ENCODE measurements around the gene GNAQ.

The GNAQ gene

DNA sequence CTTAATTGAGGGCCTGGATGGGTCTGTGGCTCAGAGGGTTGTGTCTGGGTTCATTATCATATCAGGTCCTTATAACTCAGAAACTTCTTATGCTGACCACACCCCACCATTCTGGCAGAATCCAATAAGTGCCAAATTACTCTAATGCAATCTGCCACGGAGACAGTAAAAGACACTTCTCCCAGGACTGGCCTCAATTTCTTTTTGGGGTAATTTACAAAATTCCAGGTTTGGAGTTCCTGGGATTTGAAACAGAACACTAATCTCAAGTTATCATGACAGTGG is 187.8 kb downstream of the GNAQ start:
- no peak for DNase-seq (ENCODE audit: low read depth in 2 of 2)

DNA sequence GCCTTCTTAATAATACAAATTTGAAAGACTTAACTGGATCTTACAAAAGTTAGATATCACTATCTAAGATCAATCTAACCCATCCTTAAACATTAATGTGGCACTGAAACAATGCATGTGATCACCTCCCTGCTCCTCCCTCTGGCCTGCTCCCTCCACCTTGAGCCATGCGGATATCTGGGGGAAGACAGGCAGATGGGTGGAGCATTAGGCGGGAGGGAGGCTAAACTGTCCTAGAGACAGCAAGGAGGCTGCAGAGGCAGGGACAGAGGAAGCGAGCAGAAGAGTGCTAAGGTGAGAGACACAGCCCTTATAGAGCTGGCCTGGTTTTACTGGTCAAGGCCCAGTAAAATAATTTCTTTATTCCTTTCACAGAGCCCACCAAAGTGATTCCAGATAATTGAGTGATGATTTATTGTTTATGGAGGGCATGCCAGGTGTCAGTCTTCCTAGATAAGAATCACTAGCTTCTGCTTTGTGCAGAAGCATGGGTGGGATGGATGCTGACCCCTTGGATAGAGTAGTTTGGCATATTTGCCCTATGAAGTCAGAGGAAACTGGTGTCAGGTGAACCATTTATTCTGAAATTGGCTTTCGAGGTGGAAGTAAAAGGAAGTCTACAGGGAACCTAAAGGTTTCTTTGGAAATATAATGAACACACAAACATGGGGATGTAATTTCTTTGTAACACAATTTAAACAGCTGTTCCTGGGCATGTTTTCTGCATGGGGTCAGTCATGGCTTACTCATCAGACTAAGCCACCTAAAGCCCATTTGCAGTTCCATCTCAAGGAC is 188.3 kb downstream of the GNAQ start:
- no peak for DNase-seq (ENCODE audit: low read depth in 2 of 2)

DNA sequence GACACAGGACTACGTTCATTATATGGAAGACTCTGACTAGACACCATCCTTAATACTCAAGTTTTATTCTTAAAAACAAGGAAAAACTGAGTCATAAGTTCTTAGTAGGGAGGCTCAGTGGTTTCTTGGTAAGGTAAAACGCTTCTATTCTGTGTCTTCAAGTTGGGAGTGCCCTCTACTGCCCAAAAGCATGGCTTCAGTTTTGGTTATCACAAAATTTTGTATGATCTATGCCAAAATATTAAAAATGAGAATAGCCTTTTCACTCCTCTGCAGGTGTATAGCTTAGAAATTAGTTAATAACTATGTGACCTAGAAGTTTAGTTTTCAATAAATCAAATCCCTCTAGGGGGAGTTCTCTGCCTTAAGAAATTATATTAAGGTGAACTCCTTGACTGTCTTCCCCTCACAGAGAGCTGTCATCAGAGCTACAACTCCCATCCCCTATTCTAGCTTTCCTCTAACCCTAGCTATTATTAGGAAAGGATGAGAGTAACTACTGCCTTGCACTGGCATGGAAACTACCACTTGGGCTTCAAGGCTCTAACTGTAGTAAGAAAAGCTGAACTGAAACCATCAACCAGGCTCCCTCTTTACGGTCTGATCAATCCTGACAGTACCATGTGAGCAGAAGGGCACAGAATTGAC is 189.7 kb downstream of the GNAQ start:
- DNase-seq (ENCODE audit: low read depth in 2 of 2), result no peak

DNA sequence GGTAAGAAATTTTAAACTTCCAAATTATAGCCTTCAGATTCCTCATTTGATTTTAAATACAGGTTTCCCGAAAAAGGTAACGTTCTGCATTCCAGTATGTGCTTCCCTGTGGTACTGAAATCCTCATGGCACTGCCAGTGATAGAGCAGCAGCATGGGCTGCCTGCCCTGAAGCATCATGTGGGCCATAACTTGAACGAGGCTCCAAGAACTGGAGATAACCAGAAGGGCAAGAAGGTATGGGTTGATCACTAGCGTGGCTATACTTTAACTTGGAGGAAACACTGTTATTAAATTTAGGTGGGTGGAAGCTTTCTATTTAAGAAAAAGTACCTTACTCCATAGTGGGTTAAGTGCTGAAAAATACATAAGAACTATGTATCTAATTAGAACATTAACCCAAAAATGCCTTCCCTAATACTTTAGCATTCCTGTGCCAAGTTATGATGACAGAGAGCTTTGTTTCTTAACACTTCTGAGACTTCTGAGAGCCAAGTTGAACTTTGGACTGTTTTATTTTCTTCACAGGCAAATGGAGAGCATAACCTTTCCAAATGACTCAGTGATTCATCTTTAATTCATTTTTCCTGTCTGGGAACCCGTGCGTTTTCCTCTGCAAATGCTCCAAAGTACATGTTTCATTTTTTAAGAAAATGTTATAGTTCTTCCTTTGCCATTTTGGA is 192.0 kb downstream of the GNAQ start:
- peak in 1 of 2 experiments; percentile 48 for DNase-seq (ENCODE audit: low read depth in 2 of 2)

DNA sequence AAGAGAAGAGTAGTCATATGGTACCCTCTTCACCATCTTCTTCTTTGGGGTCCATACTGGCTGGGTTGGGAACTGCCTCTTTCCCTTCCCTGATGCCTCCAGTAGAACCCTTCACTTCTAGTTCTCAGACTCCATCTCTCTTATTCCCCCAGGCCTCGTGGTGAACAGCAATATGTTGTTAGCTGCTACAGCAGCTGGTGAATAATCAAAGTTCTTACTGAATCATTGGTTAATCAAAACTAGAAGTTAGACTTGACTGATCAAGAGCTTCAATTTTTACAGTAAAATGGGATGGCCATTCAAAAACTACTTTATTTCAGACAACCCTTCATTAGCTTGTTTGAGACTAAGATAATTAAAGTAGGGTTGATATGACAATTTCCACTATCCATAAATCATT is 192.6 kb downstream of the GNAQ start:
- DNase-seq (ENCODE audit: low read depth in 2 of 2), result no peak

DNA sequence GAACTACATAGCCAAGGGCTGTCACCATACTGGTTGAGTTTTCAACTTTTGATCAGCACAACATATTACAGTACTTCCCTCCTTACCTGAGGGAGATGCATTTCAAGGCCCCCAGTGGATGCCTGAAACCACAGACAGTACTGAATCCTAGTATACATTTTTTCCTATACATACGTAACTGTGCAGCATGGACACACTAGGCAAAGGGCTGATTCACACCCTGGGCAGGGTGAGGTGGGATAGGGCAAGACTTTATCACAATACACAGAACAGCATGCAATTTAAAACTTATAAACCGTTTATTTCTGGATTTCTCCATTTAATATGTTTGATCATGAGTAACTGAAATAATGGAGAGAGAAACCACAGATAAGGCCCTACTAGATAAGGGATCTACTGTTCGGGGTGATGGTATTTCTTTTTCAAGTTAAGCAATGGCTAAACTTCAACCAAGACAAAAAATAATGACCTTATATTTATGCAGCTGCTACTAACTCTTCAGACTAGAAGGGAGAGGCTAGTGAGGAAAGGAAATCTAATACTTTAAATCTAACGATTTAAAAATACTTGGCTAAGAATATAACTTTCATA is 196.6 kb downstream of the GNAQ start:
- DNase-seq (ENCODE audit: low read depth in 2 of 2), result no peak

DNA sequence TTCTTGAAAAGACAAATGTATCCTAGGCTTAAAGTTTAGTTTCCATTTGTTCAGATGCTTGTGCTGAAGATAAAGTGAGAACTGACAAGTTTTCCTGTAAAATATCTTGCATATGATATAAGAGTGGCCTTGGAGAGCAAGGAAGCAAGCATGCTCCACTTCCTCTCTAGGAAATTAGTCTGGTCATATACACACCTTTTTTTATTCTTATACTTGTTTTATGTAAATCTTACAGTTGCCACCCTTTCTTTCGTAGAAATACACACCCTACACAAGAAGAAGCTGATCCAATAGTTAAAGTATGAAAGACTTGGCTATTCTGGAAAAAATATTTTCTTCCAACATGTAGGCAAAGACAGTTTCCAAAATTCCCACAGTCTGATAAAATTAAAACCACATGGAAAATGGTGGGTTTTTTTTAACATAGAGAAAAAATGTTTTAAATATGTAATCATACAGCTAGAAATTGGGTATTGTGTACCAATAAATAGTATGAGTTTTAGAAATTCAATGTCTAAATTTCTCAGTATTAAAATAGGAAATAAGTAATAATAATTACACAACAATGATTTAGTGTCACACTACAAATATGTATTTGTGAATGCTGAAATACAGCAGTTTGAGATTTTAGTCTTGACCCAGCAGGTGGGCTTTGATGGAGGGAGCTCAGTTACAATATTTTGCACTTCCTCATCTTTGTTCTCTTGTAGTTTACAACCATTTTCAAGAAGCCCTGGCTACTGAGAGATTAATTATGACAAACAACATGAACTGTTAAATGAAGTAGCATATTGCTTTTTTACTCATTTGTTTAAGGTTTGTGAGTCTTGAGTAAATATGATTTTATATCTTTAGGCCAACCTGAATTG is 197.8 kb downstream of the GNAQ start:
- peak in 1 of 2 experiments; percentile 45 for DNase-seq (ENCODE audit: low read depth in 2 of 2)

DNA sequence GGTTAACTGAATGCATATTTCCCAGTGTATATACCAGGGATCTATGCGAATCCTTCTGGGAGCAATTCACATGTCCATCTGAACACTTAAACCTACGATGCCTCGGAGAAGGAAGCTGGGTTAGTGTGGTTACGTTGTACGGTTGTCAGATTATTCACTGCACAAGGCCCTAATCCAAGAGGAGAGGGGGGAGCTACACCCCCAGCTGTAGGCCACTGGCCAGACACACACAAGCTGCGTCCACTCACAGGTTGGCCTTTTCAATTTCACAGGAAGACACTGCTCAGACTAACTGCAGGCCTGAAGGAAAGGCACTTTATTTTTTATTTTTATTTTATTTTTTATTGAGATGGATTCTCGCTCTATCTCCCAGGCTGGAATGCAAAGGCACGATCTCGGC is 199.0 kb downstream of the GNAQ start:
- no peak for DNase-seq (ENCODE audit: low read depth in 2 of 2)

DNA sequence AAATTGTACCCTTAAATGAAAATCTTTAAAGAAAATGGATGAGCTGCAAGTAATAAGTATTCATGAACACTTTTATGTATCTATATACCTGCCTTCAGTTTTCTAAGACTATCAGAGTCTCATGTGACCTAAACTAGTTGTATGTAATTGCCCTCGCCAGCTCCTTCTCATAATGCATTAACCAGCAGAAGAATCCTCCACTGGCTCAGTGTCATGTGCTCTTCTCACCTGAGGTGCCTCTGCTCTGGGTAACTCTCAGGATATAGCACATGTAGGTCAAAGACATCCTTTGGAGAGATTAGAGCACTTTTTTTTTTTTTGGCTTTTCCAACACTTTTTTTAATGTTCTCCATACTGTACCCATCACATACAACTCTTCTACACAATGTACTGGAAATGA is 199.8 kb downstream of the GNAQ start:
- DNase-seq (ENCODE audit: low read depth in 2 of 2), result no peak

DNA sequence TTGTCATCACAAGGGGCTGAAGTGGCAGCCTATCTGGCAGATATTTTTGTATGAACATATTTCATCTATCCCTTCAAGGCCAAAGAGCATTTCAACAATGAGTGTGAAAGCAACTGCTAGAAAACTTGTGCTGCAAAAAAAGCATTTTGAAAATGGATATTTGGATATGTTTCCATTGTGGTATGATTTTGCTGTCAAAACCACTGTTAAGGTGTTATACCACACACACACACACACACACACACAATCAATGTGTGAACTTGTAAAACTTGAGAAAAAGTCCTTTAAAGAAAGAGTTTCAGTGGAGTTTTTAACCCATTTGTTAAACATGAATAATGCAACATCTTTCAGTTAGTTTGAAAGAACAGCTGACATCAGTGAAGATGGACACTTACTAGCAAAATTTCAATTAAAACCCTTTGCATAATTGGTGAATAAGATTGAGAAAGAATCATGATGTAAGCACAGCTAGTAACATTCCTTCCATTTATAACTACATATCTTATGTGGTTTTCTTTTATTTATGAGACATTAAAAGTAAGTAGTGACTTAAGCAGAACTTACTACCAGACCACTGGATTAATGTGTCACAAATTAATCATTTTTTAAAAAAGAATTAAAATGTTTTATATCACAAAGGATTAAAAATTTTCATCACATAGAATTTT is 200.9 kb downstream of the GNAQ start:
- no peak for DNase-seq (ENCODE audit: low read depth in 2 of 2)

DNA sequence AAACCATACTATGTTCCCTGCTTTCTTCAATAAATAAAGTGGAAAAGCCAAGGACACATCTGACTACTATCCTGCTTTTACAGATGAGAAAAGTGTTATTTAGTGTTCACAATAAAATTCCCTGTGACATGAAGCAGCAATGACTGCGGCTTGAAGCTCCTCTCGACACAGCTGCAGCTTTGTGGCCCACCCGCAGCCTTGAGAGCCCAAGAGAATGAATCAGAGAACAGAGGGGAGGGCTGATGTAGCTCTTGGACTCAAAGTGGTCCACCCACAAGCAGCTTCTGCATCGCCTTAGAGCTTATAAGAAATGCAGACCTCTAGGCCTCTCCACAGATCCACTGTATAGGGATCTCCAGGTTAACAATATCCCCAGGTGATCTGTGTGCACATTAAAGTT is 202.2 kb downstream of the GNAQ start:
- no peak for DNase-seq (ENCODE audit: low read depth in 2 of 2)

DNA sequence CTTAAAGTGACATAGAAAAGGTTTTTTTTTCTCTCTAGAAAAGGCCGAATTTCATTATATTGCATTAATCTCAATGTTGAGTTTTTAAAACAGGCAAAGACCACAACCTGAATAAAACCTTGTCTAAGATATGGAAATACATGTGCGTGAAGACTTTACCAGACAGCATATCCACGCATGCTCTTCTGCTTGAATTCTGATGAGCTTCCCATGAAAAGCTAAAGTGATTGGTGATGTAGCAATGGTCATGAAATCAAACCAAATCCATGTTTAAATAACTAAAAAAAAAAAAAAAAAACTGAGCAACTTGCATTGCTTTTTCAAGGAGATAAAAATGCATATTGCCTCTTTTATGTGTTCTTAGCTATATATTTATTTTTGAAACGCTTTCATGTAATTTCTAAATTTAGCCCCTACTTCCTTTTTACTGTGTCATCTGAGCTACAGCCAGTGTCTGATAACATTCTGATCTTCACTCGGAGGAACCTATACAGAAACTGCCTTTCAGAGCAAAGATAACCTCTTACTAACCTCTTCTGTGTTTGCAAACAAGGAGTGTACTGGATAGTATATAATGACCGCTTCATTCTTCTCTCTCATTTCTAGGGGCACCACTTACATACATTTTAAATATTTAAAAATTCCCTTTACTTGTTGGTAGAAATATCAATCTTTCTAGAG is 204.4 kb downstream of the GNAQ start:
- DNase-seq (ENCODE audit: low read depth in 2 of 2), result no peak

DNA sequence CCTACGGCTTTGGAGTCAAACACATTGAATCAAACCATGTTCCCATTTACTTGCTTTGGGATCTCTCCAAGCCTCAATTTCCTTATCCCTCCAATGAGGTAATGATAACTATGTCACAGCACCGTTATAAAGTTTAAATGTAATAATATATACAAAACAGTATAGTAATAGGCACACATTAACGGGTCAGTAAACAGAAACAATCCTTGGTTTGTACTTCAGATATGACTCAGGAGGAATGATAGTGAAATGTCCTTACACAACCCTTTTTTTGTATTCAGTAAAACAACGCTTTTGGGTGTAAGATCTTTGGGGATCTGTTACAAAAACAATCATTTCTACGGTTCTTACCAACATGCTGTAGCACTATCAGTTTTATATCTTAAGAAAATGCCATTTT is 205.0 kb downstream of the GNAQ start:
- no peak for DNase-seq (ENCODE audit: low read depth in 2 of 2)

DNA sequence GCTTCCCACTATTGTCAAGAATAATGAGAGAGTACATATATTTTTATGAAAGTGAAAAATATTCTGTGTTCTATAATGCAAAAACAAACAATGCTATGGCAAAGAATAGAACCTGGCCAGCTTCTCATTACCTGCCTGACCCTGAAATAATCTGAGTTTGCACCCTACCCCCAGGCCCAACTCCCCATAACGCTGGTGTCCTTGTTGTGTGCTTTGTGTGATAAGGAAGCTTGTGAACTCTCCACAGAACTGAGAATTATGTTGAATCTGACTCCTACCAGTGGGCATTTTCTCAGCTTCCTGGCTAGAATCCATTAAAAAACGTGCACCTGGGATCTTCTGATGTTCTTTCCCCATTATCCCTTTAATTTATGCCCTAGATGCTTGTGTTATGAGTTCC is 205.5 kb downstream of the GNAQ start:
- DNase-seq (ENCODE audit: low read depth in 2 of 2), result no peak

DNA sequence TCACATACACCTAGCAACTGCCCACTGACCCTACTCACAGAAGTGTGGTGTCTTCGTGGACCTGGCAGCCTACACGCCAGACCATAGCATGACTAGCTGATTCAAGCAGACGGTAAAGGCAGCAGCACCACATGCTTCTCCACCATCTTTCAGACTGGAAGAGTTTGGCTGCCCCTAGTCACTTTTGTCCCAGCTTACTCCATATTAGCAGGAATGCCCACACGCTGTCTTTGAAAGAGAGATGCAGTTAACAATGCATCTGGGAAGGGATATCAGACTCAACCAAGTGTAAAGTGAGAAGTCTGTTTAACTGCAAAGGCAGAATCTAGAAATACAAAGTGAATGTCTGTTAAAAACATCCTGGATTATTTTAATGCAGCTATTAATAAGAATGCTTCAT is 206.2 kb downstream of the GNAQ start:
- DNase-seq (ENCODE audit: low read depth in 2 of 2), result no peak

DNA sequence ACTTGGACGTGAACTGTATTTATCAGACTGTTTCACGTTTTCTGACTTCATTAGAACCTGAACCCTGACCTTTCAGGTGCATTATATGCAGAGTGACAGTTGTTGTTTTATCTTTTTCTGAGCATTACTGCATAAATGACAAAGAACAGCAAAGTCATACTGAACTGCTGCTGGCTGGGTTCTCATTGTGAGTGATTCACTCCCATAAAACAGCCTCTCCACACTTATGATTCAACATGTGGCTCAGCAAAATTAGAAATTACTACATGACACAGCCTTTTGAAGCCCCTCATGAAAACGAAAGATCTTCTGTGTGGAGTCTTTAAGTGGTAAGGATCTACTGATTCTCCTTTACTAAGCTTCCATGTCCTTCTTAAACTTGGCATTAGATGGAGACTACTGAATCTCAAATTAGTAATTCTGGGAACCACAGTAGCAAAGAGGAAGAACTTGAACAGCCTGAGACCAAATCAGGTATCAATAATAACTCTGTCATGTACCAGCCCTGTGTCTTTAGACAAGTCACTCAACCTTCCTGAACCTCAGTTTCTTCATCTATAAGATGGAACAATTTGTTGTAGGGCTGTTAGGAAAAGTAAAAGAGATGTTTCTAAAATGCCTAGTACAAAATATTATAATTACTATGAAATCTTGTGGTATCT is 211.2 kb downstream of the GNAQ start:
- DNase-seq (ENCODE audit: low read depth in 2 of 2), result no peak

DNA sequence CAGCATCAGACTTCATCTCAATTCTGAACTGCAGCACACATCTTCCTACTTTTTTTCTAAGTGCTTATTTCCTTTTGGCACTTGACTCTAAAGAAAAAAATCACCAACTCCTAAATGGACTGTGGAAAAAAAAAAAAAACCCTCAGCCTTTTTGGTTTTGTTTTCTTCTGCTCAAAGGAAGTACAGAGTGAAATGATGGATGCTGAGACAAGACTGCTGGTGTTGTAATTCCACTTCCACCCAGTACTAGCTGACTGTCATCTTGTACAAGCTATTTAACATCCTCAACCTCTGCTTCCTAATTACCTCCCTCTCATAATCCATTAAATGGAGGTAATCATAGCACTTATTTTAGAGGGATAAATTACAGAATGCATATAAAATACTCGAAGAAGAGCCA is 212.0 kb downstream of the GNAQ start:
- DNase-seq (ENCODE audit: low read depth in 2 of 2), result no peak

DNA sequence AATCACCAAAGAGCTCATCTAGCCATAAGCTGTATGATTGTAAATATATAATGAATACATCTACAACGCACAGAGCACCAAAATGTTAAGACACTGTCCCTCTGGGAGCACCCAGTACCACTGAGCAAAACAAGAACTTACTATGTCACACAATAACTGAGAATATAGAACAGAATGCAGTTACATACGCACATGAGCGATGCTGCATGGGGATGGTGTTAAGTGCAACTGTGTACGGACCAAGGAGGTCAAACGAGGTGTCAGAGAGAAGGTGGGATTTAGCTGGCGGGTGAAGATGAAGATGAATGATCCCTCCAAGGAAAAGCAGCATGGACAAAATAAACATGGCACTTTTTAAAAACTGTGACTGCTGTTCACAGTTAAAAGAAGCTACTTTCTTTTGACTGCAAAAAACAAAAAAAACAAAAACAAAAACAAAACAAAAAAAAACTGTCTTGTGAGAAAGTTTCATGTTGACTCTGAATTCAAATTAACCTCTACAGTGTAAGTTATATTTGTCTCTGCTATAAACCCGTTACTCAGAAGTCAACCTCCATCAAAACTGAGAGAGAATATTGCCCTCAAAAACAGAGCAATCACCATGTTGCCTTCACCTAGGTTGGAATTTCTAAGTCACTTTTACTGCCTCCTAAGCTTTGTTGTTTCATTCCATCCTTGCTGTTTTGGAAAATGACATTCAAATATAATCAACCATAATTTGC is 213.9 kb downstream of the GNAQ start:
- no peak for DNase-seq (ENCODE audit: low read depth in 2 of 2)

DNA sequence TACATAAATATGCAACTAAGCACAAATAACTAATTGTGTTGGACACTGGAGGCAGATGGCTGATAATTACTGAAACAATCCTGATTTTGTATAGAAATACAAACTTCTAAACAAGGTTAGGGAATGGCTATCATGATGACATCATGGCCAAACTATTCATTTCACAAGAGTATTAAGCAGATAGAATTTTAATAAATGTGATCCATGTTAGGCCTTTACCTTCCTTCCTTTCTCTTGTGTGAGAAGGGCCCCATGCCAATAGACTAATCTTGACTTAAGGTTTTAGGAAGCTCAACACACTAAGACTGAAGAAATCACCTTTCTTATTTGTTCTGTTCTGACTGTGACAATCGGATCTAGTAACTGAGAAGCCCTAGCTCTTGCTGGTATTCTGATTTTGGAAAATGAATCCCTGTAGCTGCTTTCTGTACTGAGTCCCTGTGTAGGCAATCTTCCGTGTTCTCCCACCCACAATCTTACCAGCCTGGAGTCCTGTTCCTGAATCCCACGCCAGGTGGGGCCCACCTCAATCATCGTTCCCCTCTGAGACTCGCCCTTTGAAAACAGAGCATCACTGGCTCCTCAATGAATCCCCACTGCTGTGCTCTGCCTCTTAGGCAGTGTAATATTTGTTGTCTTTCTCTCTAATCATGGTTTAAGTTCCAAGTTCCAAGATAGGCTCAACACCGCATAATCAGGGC is 214.8 kb downstream of the GNAQ start:
- DNase-seq (ENCODE audit: low read depth in 2 of 2), result no peak

Measured in fibroblast of skin of left biceps (primary cell).